HG02970 (cell line): Measurements from ENCODE around the gene DIRAS3.
"Not testable (repeated sequence)": the region's sequence is repeated elsewhere in the genome, so short reads cannot be mapped to it uniquely, and the experiment has no call there.

Source experiments
- ATAC-seq: cut with Tn5 transposase; IDR thresholded peaks from one replicate; pipeline ENCODE4 v1.9.1; 2021; ENCODE audit warnings: mild to moderate bottlenecking, moderate library complexity, moderate number of reproducible peaks; ENCODE audit not compliant: unreplicated experiment, low FRiP score

DIRAS3 gene, protein sequence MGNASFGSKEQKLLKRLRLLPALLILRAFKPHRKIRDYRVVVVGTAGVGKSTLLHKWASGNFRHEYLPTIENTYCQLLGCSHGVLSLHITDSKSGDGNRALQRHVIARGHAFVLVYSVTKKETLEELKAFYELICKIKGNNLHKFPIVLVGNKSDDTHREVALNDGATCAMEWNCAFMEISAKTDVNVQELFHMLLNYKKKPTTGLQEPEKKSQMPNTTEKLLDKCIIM

DNA sequence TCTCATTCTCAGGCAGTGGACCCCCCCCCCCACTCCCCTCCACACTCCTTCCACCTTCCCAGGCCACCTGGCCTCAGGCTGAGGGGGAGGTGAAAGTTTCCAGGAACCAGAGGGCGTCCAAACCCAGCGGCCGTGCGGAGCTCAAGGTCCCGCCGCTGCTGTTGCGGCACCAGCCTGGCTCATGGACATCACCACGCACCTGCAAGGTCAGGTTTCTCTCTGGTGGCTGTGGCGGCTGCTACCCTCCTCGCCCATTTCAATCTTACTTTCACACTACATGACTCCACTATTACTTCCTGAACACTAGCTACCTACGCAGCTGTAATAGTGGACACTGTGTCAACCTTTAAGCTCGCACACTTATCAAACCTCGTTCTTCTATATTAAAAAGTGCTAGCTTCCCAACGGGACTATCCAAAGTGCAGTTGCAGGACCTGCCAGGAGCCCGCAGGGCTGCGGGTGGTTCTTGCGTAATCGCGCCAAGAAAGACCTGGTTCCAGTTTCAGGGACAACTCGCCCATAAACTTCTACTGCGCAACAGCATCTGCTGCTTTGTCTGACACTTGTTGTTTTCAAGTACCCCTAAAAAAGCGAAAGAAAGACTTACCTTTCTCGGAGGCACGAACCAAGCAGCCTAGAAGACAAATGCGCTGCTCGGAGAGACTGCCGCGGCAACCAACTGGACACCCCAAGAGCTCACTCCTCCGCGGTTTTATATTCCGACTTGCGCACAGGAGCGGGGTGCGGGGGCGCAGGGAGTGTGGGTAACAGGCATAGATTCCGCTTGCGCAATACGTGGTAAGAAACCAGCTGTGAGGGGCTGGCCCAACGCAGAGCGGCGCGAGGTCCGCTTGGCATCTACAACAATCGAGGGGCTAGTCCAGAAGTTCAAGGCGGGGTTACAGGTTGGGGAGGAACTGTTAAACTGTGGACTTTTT is at the start of gene DIRAS3:
DIRAS3 (minus strand) TSS at position 687 of the 938 bp plus-strand sequence. CDS start 3,330 bp downstream, outside the sequence.
- ATAC-seq, result no peak

DNA sequence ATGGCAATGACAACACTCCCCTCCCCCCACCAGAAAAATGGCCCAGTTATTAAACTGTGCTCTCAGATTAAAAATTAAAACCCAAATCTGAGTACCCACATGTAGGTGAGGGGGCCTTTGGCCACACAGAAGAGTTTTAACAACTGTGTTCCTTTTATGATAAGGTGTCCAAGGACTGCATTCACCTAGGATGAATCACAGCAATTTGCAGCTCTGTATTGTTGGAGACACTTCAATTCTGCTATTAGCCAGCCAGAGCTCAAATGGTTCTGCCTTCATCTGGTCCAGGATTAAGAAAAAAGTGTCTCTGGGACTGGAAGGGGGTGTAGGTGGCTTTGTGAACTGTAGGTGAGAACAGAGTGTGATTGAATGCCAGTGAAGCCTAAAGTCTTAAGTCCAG is 43.3 kb upstream of the DIRAS3 start:
- no peak for ATAC-seq

DNA sequence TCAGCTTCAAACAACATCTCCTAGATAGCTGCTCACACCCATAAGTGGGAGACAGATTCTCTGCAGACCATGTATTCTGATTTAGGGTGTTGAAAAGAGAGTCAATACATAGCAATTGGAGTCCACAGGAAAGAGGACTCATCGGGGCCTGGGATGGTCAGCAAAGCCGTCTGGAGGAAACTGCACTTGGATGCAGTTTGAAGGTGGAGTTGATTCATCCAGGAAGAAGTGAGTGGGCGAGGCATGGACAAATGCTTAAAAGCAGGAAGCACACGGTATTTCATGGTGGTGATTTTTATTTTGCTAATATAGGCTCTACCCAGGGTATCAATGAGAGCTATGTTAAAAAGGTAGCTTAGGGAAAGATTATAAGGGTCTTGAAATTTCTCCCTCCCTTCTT is 36.8 kb upstream of the DIRAS3 start:
- ATAC-seq, result no peak

DNA sequence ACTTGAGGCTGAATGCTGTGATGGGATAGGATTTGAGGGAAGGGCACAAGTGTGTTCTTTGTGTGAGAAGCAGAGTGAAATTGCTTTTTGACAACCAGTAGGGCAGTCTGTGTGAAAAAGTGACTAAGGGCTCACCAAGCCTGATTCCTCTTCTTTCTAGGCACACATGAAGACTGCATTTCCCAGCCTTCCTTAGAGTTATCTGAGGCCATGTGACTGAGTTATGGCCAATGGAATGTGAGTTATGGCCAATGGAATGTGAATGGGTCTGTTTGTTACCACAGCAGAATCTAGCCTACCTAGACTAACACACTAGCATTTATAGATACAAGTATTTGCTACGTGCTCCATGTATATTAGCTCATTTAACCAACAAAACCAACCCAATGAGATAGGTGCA is 35.3 kb upstream of the DIRAS3 start:
- no peak for ATAC-seq

DNA sequence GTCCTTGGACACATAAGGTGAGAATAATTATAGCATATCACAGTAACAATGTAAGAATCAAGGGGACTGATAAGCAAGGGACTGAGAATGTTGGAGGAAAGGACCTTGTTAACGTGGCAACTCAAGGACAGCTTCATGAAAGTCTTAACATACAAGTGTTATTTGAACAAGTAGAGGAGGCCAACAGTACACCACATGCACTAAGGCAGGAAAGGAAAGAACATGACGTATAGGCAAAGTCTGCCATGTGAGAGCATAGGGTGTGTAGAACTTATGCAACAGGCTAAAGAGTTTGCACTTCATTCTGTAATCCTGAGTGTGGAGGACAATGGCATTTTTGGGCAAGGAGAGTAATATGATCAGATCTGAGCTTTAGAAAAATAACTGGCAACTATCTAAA is 33.3 kb upstream of the DIRAS3 start:
- ATAC-seq, result no peak

DNA sequence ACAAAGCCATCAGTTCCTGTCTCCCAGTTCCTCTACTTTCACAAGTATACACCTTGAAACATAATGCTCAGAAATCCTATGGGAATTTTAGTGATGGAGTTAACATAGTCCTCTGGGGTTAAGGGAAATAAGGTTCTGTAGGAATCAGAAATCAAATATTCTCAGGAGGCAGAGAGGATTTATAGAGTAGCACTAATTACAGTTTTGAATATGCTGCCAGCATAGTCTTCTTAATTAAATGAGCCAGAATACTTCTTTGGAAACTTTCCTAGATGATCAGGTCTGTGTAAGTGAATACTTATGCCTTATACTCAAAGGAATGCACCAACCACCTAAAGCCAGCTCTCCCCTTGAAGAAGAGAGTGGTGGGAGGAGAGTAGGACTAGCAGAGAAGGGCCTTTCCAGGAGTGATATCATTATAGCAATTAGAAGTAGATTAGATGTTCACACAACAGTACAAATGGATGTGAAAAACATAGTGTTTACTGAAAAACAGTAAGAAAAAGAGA is 31.4 kb upstream of the DIRAS3 start:
- ATAC-seq, result no peak

DNA sequence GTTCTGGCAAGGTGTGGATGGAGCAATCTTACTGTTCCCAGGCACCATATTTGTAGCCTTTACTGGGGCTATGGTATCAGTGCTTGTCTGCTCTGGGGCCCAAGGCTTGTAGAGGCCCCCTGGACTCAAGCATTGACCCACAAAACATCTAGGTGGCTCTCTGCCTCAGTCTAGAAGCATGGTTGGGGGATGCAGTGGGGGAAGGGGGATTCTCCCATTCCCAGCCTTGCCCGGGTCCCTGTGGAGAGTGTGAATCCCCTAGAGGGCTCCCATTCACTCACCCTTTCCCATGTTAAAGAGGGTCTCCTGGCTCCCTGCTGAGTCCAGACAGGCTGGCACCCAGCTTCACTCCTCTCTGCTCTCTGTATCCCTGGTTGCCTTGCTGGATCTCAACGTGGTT is 28.2 kb upstream of the DIRAS3 start:
- ATAC-seq, result no peak

DNA sequence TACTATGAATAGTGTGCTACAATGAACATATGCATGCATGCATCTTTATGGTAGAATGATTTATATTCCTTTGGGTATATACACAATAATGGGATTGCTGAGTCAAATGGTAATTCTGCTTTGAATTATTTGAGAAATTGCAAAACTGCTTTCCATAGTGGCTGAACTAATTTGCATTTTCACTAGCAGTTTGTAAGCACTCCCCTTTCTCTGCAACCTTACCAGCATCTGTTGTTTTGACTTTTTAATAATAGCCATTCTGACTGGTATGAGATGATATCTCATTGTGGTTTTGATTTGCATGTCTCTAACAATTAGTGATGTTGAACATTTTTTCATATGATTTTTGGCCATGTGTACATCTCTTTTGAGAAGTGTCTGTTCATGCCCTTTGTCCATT is 24.0 kb upstream of the DIRAS3 start:
- ATAC-seq, result no peak

DNA sequence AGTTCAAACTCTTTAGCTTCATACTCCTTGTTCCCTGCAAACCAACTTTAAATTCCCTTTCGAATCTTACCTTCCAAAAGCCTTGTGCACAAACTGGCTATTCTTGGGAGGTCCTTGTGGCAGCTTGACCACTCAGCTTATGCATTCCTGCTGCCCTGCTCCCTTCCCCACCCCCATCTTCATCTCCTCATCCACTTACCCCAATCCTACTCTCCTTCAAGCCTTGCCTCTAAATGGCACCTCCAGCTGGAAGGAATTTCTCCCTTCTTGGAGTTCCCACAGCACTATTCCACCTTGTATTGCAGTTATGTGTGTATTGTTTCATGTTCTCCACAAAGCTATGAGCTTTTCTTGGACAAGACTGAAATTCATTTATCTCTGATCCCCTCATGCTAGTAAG is 15.3 kb upstream of the DIRAS3 start:
- ATAC-seq, result no peak

DNA sequence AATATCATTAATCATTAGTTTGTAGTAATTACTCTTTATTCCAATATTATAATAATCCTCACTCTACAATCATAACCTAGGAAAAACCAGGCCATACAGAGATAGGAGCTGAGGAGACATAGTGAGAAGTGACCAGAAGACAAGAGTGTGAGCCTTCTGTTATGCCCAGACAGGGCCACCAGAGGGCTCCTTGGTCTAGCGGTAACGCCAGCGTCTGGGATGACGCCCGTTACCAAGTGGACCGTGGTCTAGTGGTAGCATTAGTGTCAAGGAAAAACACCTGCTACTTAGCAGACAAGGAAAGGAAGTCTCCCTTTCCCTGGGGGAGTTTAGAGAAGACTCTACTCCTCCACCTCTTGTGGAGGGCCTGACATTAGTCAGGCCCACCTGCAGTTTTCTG is 7.6 kb upstream of the DIRAS3 start:
- not testable (repeated sequence) for ATAC-seq

DNA sequence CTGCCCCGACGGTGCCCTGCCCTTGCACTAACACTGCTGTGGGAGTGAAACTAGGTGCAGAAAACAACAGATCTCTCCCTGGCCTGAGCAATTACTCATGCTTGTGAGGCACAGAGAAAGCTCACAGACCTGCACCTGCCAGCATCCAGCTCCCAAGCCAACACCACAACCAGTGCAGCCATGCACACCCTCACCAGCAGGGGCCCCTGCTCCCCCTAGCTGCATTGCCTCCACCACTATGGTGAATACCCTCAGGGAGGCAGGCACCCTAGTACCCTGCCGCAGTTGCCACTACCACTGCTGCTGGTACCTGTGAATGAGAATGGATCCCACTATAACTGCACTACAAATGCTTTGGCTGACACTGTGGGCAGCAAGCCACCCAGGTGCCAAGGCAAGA is 7.1 kb upstream of the DIRAS3 start:
- ATAC-seq, result no peak

DNA sequence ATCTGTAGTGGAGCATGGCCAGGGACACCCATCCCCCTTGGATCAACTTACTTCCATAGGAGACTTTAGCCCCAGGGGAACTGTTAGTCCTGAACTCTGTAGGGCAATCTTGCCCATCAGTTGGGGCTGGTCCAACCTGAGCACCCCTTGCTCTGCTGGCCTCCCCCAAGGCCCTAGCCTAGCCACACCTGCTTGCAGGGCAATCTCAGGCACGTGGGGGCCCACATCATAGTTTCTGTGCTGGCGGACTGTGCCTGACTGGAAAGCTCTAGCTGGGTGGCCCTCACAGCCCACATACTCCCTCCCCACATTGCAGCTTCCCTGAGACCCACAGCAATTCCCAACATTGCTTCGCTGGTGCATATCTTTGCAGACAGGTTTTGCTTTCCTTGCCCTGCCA is 6.6 kb upstream of the DIRAS3 start:
- ATAC-seq, result no peak

DNA sequence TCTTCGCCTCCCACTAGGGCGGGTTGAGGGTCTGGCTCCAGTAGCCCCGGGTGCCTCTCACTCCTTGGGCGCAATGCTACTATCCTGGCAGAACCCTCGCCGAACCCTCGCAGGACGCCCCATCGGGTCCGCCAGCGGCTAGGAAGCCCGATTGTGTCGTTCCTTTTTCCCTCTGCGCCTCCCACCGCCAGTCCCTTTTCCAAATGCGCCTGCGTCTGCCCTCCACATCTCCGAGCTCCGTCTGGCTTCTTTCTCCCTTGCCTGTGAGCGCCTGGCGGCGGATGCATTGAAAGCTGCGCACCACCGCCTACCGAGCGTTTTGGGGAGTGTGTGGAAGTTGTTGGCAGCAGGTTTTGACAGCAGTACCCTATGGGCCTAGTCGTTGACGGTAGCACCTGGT is 1.0 kb upstream of the DIRAS3 start:
- no peak for ATAC-seq

DNA sequence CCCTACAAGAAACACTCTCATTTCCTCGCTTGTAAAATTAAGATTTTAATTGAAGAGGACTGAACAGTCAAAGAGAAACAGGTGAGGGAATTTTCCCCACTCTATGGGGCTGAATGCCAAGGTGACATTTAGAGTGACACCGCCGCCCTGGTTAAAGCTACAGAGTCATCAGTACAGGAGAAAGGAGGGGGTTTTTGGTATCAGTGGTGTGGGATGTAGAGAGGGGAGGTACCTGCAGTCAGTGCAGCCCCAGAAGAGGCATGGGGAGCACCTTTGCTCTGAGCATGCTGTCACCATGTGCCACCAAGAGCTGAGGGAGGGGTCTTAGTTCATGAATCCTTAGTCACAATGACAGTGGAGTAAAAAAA is 2.8 kb downstream of the DIRAS3 start:
- no peak for ATAC-seq

DNA sequence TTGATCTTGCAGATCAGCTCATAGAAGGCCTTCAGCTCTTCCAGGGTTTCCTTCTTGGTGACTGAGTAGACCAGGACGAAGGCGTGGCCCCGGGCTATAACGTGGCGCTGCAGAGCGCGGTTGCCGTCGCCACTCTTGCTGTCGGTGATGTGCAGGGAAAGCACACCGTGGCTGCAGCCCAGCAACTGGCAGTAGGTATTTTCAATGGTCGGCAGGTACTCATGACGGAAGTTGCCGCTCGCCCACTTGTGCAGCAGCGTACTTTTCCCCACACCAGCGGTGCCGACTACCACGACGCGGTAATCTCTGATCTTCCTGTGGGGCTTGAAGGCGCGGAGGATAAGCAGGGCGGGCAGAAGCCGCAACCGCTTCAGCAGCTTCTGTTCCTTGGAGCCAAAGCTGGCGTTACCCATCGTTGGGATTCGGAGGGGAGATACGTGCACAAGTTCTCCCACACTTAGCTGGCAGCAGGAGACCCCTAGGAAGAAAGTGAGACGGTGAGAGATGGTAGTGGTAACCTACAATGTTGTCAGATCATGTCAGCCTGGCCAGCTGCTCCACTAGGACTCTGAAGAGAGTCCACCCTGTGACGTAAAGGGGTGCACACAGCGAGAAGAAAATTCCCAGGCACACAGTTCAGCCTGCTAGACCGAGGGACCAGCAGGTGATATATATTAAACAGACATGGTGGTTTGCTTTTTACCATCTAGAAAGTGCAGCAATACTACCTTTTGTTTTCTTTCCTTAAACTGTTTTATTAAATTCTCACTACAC is 3.4 kb downstream of the DIRAS3 start:
- ATAC-seq, result no peak

DNA sequence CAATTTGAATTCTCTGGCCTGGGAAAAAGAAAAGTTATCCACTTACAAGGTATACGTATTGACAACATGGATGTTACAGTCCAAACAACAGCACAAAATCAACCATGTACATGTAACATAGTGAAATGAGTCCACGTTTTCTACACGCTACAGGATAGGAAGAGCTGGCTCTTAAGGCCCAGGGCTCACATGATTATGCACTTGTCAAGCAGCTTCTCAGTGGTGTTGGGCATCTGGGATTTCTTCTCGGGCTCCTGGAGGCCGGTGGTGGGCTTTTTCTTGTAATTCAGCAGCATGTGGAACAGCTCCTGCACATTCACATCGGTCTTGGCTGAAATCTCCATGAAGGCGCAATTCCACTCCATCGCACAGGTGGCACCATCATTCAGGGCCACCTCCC is 4.0 kb downstream of the DIRAS3 start:
- no peak for ATAC-seq

DNA sequence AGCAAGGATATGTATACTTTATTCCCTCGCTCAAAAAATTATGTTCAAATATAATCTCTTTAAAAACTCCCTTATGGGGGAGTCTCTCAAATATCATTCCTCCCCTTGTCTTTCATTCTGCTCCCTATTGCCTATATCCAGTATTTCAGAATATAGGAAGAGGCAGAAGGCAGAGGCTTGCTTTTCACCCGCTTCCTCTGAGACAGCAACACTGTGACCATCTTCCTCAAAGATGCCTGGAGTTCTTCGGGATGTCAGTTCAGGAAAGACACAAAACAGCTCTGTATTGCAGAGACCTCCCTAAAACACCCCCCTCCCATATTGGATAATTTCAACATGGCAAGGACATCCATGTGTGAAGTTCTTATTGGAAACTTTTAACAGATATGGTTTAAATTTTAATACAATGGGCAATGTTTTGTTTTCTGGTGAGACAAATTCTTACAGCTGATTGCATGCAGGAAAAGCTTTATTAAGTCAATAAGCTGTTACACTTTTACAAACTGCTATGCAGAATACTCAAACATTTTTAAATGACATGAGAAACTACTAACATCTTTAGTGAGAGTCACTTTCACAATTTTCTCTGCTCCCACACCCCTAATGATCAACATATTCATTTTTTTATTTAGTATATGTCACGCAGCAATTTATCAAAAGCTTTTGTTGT is 4.8 kb downstream of the DIRAS3 start:
- no peak for ATAC-seq

DNA sequence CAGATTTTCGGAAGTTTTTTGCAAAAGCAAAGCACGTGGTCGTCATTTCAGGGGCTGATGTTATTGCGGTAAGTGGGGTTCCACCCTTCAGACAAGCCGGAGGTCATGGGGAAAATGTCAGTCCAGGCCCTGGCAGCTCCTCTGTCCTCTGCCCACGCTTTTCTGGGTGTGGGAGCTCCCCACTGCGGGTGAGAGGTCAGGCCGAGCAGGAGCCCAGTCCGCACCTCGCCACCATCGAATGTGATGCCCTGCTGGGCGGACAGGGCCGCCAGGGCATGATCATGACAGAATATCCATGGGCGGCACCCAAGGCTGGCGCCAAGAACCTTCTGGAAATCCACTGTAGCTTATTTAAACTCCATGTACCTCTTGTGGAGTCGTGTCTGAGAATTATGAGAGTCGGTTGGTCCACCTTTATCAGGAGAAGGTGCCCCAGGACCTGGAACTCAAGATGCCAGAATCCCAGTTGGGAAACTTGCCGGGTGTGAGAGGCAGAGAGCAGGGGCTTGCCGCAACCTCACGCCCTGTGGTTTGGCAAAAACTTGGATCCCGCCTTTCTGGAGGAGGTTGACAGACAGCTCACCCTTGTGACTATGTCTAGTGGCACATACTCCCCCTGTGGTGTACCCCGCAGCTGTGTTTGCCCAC is 6.9 kb downstream of the DIRAS3 start:
- ATAC-seq, result no peak

DNA sequence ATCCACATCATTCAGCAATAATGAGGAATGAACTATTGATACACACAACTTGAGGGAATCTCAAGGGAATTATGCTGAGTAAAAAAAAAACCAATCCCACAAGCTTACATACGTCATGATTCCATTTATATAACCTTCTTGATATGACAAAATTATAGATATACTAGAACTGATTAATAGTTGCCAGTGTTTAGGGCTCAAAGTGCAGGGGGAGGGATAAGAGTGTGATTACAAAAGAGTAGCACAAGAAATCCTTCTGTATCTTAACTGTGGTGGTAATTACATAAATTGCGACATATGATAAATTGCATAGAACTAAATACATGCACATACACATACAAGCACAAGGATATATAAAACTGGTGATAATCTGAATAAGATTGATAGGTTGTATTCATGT is 13.5 kb downstream of the DIRAS3 start:
- ATAC-seq, result no peak

DNA sequence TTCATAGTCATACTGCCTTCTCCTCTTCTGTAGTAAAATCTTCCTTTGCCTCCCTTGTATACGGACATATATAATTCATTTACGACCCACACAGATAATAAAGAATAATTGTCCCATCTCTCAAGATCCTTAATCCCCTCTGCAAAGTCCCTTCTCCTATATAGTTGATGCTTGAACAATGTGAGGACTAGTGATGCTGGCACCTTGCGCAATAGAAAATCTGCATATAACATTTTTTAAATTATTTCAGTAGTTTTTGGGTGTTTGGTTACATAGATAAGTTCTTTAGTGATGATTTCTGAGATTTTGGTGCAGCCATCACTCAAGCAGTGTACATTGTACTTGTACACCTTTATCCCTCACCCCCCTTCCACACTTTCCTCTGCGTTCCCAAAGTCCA is 21.0 kb downstream of the DIRAS3 start:
- no peak for ATAC-seq
